ENCODE results near the gene EXOSC10.
A peak's percentile ranks its signal among the peaks of the same experiment; 100 is the strongest.
"Not testable (repeated sequence)": the region's sequence is repeated elsewhere in the genome, so short reads cannot be mapped to it uniquely, and the experiment has no call there.

Gene EXOSC10

DNA sequence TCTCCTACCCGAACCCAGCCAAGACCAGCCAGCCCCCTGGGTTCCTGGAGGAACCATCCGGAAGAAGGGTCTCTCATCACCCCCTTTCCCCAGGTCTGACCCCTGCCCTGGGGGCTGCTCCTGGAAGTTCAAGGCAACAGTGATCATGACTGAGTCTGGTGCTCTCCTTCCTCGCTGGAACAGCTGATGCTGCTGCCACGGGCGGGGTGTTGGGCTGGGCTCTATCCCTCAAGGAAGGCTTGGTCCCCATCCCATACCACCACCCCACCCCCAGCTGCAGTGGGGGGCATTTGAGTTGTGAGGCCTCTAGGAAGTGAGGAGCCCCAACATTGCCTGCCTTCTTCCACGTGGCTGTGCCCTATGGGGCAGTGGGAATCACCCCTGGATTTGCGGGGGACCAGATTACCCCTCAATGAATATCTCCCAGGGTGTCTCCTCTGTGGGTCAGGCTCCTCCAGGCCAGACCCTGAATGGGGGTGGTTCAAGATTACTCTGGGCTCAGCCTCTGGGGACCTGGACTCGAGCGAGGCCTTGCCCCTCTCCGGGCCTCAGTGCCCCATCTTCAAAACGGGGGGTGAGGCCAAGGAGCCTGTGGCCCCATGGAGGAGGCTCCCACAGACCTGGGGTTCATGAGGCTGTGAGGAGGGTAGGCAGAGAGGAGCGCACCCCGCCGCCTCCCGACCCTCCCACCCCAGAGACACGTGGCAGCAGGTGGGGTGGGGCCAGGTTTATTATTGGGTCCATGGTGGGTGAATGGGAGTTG, 55.4 kb downstream of the EXOSC10 start:
- ATAC-seq, result no peak

DNA sequence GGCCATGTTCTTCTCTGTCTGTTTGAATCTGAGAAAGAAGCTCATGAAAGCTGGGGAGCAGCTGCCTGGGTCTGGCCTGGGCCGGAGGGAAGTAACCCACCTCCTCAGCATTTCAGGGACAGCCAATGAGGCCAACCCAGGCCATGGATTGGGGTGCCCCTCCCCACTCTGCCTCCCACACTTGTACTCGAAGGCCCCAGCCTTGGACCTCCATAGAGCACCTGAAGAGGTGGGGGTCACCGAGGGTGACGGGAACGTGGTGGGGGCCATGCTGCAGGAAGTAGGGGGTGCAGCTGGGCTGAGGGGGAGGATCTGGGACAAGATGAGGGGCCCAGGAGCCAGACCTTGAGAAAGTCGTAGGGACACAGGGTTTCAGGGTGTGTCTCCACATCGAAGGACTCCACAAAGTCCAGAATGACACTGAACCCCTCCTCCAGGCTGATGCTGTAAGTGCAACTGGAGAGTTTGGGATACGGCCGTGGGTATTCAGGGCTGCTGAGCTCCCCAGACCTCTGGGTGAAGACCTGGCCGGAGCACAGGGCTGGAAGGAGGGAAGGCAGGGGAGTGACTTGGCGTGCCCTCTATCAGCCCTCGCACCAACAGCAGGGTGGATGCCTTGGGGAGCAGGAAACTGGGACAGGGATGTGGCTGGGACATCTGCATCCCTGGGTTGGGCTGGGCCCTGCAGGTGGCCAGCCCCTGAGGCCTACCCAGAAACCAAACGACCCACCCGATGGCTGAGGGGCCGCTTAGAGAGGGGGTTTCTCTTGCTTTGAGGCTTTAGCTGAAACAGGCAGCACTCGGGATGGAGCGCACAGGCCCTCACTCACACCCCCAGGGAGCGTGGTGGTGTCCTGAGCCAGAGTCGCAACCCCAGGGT, 56.4 kb downstream of the EXOSC10 start:
- ATAC-seq, result no peak

GRCh38 chr1:11042065-11042464, 57.6 kb downstream of the EXOSC10 start:
- ATAC-seq, result no peak

DNA sequence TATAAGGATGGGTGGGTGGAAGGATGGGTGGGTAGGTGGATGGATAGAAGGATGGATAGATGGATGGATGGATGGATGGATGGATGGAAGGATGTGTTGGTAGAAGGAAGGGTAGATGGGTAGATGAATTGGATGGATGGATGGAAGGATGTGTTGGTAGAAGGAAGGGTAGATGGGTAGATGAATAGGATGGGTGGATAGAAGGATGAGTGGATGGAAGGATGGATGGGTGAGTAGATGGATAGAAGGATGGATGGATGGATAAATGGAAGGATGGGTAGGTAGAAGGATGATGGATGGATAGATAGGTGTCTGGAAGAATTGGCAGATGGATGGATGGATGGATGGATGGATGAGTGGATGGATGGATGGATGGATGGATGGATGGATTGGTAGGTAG, 58.6 kb downstream of the EXOSC10 start:
- ATAC-seq, result no peak

GRCh38 chr1:11040105-11040429, 59.6 kb downstream of the EXOSC10 start:
- ATAC-seq, result not testable (repeated sequence)

- no peak for ATAC-seq
Measured at GRCh38 chr1:11039351-11040104, 60.1 kb downstream of the EXOSC10 start.

DNA sequence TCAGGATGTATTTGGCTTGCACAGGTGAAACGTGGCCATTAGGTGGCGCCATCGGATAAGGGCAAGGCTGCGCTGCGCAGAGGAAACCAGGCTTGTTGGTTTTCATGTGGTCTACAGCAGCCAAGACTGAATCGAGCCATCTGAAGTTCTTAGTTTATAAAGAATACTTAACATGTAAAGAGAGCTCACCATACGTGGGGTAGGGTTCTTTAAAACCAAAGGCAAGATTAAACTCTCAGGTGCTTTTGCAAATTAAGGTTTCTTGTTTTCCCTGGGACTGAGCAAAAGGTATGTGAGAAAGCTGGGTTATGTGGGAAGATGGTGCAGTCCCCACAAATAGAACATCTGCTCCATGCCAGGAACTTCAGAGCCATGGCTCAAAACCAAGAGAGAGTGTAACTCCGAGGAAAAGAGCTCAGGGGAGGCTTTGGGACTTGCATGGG, 61.9 kb downstream of the EXOSC10 start:
- peak; percentile 95 to 96 for ATAC-seq

DNA sequence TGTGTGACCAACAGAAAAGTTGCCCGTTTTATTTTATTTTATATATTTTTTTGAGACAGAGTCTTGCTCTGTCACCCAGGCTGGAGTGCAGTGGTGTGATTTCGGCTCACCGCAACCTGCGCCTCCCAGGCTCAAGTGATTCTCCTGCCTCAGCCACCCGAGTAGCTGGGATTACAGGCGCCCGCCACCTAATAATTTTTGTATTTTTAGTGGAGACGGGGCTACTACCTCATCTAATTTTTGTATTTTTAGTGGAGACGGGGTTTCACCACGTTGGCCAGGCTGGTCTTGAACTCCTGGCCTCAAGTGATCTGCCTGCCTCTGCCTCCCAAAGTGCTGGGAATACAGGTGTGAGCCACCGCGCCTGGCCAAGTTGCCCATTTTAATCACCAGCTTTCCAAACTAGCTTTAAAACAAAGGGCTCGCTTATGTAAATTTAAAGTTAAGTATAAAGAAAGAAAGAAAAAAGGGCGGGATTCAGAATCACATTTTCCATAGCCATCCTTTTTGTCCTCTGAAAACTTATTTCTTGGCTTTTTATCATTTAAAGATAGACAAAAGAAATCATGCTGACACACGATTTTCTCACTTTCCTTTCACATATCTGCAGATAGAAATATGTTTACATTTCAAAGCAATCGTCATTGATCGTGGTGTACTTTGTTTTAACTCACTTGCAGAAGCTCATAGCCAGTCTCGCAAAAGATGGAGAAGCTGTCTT, 62.5 kb downstream of the EXOSC10 start:
- not testable (repeated sequence) for ATAC-seq

GRCh38 chr1:11031624-11032262, 67.9 kb downstream of the EXOSC10 start:
- ATAC-seq, result no peak

DNA sequence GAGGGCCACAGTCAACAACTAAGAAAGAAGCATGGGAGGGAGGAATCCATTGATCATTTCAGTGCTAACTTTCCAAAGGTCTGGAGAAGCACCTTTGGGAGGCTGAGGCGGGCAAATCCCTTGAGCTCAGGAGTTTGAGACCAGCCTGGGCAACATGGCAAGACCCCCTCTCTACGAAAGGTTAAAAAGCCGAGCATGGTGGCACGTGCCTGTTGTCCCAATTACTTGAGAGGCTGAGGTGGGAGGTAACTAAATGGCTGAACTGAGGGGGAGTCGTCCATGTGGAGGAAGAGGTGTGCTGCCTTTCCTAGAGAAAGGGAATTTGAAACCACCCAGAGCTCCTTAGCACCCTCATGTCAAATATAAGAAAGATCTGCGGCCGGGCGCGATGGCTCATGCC, 68.8 kb downstream of the EXOSC10 start:
- ATAC-seq, result no peak

- no peak for ATAC-seq
Measured at GRCh38 chr1:11028018-11028417, 71.7 kb downstream of the EXOSC10 start.

- ATAC-seq, result no peak
Measured at GRCh38 chr1:11027316-11027715, 72.4 kb downstream of the EXOSC10 start.

DNA sequence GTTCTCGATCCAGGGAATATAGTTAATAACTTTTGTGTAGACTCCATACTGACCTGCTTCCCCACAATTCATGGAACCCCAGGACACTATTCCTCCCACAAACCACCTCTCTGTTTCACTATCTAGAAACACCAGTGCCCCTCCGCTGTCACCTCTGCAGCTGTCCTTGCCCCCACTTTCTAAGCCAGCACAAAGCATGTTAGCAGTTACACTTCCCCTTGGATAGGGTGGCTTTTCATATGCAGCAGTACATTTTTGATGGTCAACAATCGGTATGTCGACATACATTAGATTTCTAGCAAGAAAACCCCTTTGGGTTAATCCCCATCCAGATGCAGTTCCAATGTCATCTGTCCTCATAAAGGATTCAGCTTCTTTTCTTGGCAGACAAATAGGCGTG, 72.8 kb downstream of the EXOSC10 start:
- ATAC-seq, result no peak

DNA sequence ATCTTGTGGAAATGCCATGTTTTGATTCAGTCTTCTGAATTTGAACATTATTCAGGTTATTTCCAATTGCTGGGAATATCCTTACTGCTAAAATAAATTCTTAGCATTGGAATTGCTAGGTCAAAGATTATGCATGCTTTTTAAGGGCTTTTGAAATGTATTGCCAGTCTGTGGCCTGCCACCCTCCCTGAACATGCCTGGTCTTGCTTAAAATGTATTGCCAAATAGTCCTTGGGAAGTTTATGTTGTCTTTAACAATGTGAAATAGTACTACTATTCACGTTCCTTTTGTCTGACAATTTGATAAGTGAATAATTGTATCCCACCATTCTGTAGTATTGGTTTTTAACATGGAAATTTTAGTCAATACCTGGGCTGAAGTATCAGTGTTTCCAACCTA, 73.6 kb downstream of the EXOSC10 start:
- no peak for ATAC-seq

DNA sequence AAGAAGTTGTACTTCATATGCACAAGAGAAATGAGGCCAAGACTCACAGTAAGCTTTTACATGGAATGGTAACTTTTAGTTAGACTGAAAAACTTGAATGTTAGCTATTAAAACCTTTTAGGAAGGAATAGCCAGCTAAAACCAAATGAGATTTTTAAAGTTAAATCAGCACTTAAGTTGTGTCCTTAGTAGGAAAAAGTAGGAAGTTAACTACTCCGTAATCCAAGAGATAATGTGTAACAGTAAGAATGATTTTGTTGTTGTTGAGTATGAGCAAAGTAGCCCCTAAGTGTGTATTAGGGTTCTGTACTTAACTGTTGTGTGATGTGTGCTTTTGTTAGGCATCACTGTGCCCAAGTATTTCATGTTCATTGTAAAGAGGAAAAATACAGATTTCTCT, 74.1 kb downstream of the EXOSC10 start:
- no peak for ATAC-seq

- no peak for ATAC-seq
Measured at GRCh38 chr1:11024874-11025203, 74.8 kb downstream of the EXOSC10 start.

GRCh38 chr1:11024154-11024873, 75.4 kb downstream of the EXOSC10 start:
- ATAC-seq, result no peak

- ATAC-seq, result no peak
Measured at GRCh38 chr1:11023201-11023600, 76.5 kb downstream of the EXOSC10 start.

DNA sequence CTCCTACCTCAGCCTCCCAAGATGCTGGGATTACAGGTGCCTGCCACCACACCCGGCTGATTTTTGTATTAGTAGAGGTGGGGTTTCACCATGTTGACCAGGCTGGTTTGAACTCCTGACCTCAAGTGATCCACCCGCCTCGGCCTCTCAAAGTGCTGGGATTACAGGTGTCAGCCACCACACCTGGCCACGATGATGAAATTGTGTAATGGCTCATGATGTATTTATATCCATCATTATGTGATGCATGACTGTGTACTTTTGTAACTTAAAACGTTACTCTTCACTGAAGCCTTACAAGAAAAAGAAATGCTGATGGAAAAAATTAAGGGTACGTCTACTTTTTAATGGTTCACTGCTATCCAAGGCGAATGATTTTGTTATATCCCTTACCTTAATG, 79.7 kb downstream of the EXOSC10 start:
- ATAC-seq, result no peak

- not testable (repeated sequence) for ATAC-seq
Measured at GRCh38 chr1:11019358-11019757, 80.3 kb downstream of the EXOSC10 start.

All from activated CD4-positive, CD25-positive, alpha-beta regulatory T cell treated with anti-CD3 and anti-CD28 coated beads, Interleukin-2, amount 50 U/mL, for 24 hours (primary cell).